GM18499 (cell line): ENCODE measurements around the gene ZNF197.
"Not testable (repeated sequence)": the region's sequence is repeated elsewhere in the genome, so short reads cannot be mapped to it uniquely, and the experiment has no call there.

Source experiments
- ATAC-seq: cut with Tn5 transposase; IDR thresholded peaks from one replicate; pipeline ENCODE4 v1.9.1; 2021; ENCODE audit warnings: moderate number of reproducible peaks; ENCODE audit not compliant: insufficient read depth, unreplicated experiment

Gene ZNF197

GRCh38 chr3:44659434-44659833 lies 34.6 kb downstream of the ZNF197 start:
- ATAC-seq = no peak

DNA sequence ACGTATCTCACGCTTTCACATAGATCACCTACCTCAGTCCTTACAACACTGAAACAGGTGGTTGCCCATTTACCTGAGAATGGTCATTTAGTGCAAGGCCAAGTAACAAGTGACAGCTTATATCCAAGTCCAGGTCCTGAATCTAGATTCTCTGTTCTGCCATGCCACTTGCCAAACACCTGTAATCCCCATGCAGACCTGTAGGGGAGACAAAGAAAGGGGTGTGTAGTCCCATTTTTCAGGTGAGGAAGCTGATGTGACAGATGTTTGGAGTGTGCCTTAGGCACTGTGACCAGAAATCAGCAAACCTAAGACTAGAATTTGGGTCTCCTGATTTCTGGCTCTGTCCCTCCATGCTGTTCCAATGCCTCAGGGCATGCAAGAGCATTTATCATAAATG lies 36.4 kb downstream of the ZNF197 start:
- ATAC-seq = no peak

DNA sequence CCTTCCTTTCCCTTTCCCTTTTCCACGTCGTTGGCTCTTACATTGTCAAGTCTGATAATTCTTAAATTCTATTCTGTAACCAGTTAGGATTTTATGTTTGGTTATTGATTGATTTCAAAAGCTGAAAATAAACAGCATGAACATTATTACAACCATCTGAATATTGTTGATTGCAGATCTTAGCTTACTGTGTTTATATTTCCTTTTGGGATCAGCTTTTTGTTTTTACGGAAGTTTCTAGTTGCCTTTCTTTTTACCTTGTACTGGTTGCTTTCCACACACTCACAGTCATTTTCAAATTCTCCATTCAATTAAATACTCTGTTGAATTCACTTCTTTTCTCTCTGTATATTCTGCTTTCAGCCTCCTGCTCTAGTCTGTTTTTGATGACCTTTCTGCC lies 40.3 kb downstream of the ZNF197 start:
- ATAC-seq = no peak

DNA sequence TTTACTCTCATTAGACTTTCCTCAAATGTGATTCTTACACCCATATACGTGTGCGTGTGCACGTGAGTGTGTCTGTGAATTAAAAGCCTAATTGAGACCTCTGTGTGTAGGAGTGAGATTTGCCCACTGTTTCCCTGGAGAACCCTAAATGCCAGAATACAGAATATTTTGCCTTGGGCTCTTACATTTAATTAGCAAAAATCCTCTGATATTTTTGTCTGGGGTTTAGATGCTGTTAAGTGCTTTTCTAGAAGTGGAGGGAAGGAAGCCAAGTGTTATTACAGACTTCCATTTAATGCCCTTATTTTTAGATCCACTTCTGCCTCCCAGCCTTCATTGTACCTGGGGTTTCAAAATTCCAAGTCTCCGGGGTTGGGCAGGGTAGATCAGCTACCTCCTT lies 41.5 kb downstream of the ZNF197 start:
- ATAC-seq = no peak

DNA sequence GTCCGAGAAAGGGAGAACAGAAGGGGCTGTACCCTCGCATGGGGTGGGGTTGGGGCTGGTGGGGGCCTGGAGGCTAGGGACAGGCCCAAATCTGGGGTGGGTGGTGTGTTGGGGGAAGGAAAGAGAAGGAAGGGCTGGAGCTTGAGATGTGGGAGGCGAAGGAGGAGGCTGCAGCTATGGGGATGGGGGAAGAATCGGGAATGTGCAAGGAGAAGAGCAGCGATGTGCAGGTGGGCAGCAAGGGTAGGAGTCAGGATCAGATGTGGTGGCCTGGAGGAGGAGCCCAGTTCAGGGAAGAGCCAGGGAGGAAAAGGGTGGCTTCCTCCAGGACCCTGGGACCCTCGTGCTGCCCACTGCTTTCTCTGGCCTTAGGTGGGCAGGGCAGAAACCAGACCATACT lies 44.9 kb downstream of the ZNF197 start:
- ATAC-seq = no peak

- not testable (repeated sequence) for ATAC-seq
Observed at GRCh38 chr3:44673466-44673865, 48.6 kb downstream of the ZNF197 start.

GRCh38 chr3:44674211-44674610 lies 49.4 kb downstream of the ZNF197 start:
- no peak for ATAC-seq

GRCh38 chr3:44678480-44679116 lies 53.8 kb downstream of the ZNF197 start:
- no peak for ATAC-seq

DNA sequence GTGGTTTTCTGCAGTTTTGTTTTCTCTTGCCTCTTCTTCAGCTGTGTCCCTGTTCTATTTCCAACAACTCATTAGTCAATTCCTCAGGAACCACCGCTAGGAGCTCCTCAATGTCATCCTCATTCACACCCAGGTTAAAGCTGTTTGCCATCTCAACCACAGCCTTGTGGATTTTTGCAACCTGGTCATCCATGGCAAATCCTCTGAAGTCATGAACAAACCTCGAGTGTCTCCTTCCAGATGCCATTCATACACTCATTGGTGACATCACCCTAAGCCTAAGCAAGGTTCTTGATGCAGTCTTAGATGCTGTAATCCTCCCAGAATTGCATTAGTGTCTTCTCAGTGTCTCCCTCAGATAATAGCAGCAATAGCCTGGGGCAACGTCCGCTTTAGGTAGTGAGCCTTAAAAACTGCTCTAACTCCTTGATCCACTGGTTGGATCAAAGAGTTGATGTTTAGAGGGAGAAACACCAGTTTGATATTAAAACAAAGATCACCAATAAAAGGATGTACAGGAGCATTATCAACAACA lies 56.2 kb downstream of the ZNF197 start:
- no peak for ATAC-seq

DNA sequence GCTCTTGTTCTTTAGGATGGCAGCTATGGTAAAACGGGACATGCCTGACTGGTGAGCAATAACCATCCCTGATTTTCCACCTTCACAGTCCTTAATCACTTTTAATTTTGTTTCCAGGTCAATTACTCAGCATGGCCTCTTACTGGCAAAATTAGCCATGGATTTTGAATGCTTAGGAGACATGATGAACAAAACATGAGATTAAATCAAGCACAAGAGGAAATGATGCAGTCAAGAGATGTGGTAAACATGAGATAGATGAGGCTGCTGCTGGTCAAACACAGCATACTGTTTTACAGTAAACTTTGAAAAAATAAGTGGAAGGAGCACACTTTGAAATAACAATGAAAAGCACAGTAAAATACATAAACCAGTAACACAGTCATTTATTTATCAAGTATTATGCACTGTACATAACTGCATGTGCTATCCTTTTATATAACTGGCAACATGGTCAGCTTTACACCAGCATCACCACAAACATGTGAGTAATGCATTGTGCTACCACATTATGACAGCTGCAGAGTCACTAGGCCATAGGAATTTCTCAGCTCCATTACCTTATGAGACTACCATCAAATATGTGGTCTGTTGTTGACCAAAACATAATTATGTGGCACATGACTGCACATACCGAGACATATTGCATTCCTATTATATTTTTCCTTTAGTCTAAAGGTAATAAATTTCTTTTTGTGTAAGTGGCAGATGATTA lies 57.5 kb downstream of the ZNF197 start:
- ATAC-seq = no peak

DNA sequence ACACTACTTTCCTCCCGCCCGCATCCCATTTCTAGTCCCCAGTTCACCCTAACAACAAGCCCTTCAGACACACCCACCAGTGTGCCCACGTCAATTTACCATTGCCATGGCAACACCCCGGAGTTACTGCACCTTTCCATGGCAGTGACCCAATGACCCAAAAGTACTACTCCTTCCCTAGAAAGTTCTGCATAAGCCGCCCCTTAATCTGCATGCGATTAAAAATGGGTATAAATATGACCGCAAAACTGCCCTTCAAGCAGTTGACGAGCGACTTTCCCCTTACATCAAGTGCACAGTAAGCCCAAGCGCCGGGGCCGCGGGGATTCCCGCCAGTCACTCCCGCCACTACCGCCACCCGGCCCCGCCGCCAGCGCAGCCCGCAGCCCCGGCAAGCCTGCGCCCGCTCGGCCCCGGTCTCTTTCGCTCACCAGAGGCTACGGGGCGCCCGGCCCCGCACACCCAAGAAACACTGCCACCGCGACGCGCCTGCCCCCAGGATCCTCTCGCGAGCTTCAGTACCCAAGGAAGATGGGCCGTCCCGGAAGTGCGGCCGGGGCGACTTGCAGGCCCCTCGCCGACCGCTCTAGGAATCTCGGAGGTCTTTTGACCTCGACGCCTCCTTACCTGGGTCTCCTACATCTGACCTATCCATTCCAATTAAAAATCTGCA lies 60.4 kb downstream of the ZNF197 start:
- no peak for ATAC-seq

GRCh38 chr3:44687898-44688297 lies 63.1 kb downstream of the ZNF197 start:
- no peak for ATAC-seq
